Colonic mucosa (tissue), 4 donors: Measurements from ENCODE around the gene CYP2A13. TPM values are rescaled to one million over a fixed set of nuclear protein-coding genes. Genes with fewer than 3 reads are reported as not detected.
"Not testable (repeated sequence)": the region's sequence is repeated elsewhere in the genome, so short reads cannot be mapped to it uniquely, and the experiment has no call there.

Experiments used
- DNase-seq: peaks from one replicate; pipeline ENCODE4 v3.0.0-alpha.2; 2020
- H3K27ac ChIP-seq: fragments of 200-600 bp; one replicate; pipeline ENCODE4 v1.8.0; 2021
- H3K27me3 ChIP-seq: fragments of 200-600 bp; one replicate; pipeline ENCODE4 v1.8.0; 2021
- H3K36me3 ChIP-seq: fragments of 200-600 bp; one replicate; pipeline ENCODE4 v1.8.0; 2021
- H3K4me1 ChIP-seq: fragments of 200-600 bp; one replicate; pipeline ENCODE4 v1.8.0; 2021; ENCODE audit warnings: mild to moderate bottlenecking
- H3K4me3 ChIP-seq: fragments of 200-600 bp; one replicate; pipeline ENCODE4 v1.8.0; 2021
- H3K9ac ChIP-seq, 2 donors: one replicate each; pipeline ENCODE4 v1.7.0; 2013; ENCODE audit warnings: control low read depth in 2 of 2, low read depth in 2 of 2, low read length in 2 of 2
- H3K9me3 ChIP-seq: fragments of 200-600 bp; one replicate; pipeline ENCODE4 v1.8.0; 2021
- intact Hi-C: fragments of 100-400 bp; cut with DNase I; formaldehyde crosslinking; loops from one replicate; pipeline ENCODE4 v1.14.1; 2022
- total RNA-seq, 2 donors: library from RNA; stranded (reverse); fragmentation: NEBNext Ultra II Directional in 1 of 2; extraction: Animal tissue kit (Norgen Biotek cat#: 25700) in 1 of 2; gene quantifications; one replicate each; pipeline ENCODE4 v1.2.1, GENCODE V29; 2021
- TF ChIP-seq, protein P1 (sequence below): fragments of 200-600 bp; IDR thresholded peaks from one replicate; pipeline ENCODE4 v1.8.0; 2022; ENCODE audit warnings: antibody characterized with exemption, mild to moderate bottlenecking
- donor health status: healthy.
- donor health status: DM: no; HTN: no; CAD: no.
- donor health status: DM: no; HTN: no; CAD: no.

The CYP2A13 gene
- total RNA-seq, 2 donors from 2014 or later, result not detected

DNA sequence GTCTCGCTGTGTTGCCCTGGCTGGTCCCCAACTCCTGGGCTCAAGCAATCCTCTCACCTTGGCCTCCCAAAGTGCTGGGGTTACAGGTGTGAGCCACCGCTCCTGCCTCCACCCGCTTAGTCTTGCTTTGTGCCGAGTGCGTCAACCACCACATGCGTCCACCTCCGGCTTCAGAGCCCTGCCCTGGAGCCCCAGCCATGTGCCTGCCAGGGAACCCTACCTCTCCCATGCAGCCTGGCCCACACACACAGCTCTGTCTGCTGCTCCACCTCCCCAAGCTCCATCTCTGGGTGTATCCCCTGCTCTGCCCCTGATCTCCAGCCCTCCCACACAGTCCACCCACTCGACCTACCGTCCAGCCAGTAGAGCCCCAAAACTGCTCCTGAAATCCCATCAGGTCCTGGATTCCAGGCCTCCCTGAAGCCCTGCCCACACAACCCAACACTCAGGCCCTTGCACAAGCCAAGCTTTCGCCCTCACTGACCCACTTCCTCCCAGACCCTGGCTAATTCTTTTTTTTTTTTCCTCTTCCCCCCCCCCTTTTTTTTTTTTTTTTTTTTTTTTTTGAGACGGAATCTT is 35.6 kb downstream of the CYP2A13 start:
- H3K36me3 ChIP-seq, result no peaks in the 10 kb centered on the region
- H3K9ac ChIP-seq, result no peak overlapping the region
- no peak overlapping the region for H3K4me3 ChIP-seq
- TF ChIP-seq, protein P1, sequence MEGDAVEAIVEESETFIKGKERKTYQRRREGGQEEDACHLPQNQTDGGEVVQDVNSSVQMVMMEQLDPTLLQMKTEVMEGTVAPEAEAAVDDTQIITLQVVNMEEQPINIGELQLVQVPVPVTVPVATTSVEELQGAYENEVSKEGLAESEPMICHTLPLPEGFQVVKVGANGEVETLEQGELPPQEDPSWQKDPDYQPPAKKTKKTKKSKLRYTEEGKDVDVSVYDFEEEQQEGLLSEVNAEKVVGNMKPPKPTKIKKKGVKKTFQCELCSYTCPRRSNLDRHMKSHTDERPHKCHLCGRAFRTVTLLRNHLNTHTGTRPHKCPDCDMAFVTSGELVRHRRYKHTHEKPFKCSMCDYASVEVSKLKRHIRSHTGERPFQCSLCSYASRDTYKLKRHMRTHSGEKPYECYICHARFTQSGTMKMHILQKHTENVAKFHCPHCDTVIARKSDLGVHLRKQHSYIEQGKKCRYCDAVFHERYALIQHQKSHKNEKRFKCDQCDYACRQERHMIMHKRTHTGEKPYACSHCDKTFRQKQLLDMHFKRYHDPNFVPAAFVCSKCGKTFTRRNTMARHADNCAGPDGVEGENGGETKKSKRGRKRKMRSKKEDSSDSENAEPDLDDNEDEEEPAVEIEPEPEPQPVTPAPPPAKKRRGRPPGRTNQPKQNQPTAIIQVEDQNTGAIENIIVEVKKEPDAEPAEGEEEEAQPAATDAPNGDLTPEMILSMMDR, result no peak
- H3K27ac ChIP-seq, result no peak overlapping the region
- no peaks in the 10 kb centered on the region for H3K9me3 ChIP-seq
- intact Hi-C loops, result no loop called here
- no peaks in the 10 kb centered on the region for H3K27me3 ChIP-seq
- H3K4me1 ChIP-seq, result no peaks in the 10 kb centered on the region
- DNase-seq, result no peak

DNA sequence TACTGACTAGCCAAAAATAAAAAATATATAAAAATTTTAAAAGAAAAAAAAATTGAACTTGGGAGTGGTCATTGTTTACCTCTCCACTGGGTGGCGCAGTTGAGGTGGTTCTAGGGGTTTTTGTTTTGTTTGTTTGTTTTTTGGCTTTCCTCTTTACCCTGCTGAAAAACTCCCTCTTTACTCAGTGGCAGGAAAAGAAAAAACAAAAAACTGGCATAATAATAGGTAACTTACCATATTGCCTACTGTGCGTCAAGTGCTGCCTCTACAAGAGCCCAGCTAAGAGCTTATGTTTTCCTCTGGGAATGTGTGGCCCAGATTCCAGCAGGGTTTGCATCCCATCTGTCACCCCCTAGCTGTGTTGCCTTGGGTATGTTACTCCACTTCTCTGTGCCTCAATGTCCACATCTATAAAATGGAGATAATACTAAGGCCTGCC is 38.5 kb downstream of the CYP2A13 start:
- H3K36me3 ChIP-seq, H3K4me1 ChIP-seq, H3K9me3 ChIP-seq, H3K4me3 ChIP-seq, H3K9ac ChIP-seq, H3K27me3 ChIP-seq, H3K27ac ChIP-seq, intact Hi-C loops: not testable (repeated sequence)
- TF ChIP-seq, protein P1, result peak; percentile 62
- peak; percentile 47 for DNase-seq

DNA sequence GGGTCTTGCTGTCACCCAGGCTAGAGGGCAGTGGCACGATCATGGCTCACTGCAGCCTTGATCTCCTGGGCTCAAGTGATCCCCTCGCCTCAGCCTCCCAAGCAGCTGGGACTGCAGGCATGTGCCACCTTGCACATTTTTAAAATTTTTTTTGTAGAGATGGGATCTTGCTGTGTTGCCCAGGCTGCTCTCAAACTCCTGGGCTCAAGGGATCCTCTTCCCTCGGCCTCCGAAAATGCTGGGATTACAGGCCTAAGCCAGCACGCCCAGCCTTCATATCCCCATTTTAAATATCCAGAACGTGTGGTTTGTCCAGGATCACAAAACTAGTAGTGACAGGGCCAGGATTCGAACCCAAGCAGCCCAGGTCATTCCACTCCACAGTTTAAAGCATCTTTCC is 39.1 kb downstream of the CYP2A13 start:
- H3K4me1 ChIP-seq, DNase-seq, H3K36me3 ChIP-seq, H3K9ac ChIP-seq, H3K9me3 ChIP-seq, H3K4me3 ChIP-seq, H3K27me3 ChIP-seq, H3K27ac ChIP-seq, intact Hi-C loops: not testable (repeated sequence)

DNA sequence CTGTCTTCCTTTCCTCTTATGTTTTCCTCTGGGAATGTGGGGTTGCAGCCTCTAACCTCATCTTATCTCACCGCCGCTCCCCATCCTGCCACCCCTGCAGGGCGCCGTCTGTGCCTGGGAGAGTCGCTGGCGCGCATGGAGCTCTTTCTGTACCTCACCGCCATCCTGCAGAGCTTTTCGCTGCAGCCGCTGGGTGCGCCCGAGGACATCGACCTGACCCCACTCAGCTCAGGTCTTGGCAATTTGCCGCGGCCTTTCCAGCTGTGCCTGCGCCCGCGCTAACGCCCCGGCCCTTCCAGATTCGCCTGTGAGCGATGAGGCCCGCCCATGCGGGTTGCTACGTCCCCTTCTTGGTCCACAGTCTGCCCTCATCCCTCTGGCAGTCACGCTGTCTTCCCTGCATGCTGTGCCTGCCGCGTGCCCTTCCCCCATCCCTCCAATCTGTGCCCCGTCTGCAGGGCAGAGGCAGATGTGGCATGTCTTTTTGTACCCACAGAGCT is 39.6 kb downstream of the CYP2A13 start:
- H3K4me1 ChIP-seq, H3K27me3 ChIP-seq, H3K36me3 ChIP-seq, intact Hi-C loops, H3K27ac ChIP-seq, H3K9ac ChIP-seq, H3K4me3 ChIP-seq, H3K9me3 ChIP-seq: not testable (repeated sequence)
- DNase-seq, result peak; percentile 94

DNA sequence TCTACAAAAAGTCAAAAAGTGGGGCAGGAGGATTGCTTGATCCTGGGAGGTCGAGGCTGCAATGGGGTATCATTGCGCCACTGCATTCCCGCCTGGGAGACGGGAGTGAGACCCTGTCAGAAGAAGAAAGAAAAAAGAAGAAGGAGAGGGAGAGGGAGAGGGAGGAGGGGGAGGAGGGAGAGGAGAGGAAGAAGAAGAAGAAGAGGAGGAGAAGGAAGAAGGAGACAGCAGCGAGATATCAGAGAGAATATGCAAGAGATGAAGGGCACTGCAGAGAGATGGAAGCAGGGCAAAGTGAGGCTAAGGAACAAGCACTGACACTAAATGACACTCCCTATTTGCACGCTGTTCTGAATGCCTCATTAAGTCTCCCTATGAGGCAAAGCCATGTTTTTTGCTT is 40.4 kb downstream of the CYP2A13 start:
- Histone ChIP-seq H3K4me3 (no peak overlapping the region), H3K9me3 (no peaks in the 10 kb centered on the region), H3K36me3 (no peaks in the 10 kb centered on the region), H3K27me3 (no peaks in the 10 kb centered on the region), H3K4me1 (no peaks in the 10 kb centered on the region), H3K9ac (no peak overlapping the region), H3K27ac (no peak overlapping the region)
- TF ChIP-seq, protein P1, result no peak
- intact Hi-C loops, result no loop called here
- DNase-seq, result no peak

DNA sequence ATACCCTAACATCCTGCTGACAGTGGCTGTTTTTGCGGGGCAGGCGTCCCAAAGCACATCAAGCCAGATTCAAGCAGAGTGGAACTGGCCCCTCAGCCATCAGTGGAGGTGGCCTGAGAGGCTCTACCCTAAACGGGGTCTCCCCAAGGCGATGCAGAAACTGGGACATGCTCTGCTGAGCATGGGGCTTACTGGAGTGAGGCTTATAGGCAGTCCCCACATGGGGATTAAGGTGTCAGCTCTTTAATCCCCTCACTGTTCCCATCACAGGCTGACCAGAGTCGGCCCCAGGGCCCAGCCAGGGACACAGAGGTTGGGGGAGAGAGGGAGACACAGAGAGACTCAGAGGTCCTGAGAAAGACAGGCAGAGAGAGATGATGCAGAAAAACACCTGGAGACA is 42.9 kb downstream of the CYP2A13 start:
- H3K4me1 ChIP-seq, result no peaks in the 10 kb centered on the region
- H3K9me3 ChIP-seq, result no peaks in the 10 kb centered on the region
- H3K27me3 ChIP-seq, result no peaks in the 10 kb centered on the region
- H3K4me3 ChIP-seq, result no peak overlapping the region
- intact Hi-C loops, result no loop called here
- TF ChIP-seq, protein P1, result no peak
- H3K27ac ChIP-seq, result no peak overlapping the region
- no peak for DNase-seq
- H3K9ac ChIP-seq, result no peak overlapping the region
- H3K36me3 ChIP-seq, result no peaks in the 10 kb centered on the region
